HG02884 (cell line): ENCODE results near the gene LTF.
"Not testable (repeated sequence)": the region's sequence is repeated elsewhere in the genome, so short reads cannot be mapped to it uniquely, and the experiment has no call there.

Source experiments
- ATAC-seq: cut with Tn5 transposase; IDR thresholded peaks from one replicate; pipeline ENCODE4 v1.9.1; 2021; ENCODE audit warnings: mild to moderate bottlenecking, moderate library complexity; ENCODE audit not compliant: unreplicated experiment

The LTF gene

DNA sequence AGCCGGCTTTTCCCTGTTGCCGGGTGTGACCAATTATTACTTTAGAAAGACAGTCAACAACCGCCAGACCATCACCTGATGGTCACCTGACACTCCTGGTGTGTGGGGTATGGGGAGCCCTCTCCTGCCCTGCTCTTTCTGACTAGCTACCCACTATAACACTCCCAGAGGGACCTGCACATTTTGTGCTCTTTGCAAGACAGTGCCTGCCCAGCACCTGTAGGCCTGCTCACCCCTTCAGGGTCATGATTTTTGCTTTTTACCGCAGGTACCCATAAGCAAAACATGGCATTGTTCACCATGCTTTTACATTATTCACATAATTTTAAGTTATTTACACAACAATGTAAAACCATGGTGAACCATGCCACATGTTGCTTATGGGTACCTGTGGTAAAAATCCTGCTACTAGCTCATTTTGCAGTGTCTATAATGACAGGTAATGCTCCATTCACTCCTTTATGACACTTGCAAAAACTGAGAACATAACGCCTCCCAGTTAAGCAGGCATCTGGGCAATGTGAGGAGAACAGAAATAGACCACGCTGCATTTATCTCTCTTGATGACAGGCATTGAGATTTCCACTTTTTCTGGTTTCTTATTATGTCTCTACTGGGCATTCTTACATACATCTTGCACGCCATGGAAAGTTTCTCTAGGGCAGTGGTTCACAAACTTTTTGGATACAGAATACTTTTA lies 47.7 kb downstream of the LTF start:
- no peak for ATAC-seq

DNA sequence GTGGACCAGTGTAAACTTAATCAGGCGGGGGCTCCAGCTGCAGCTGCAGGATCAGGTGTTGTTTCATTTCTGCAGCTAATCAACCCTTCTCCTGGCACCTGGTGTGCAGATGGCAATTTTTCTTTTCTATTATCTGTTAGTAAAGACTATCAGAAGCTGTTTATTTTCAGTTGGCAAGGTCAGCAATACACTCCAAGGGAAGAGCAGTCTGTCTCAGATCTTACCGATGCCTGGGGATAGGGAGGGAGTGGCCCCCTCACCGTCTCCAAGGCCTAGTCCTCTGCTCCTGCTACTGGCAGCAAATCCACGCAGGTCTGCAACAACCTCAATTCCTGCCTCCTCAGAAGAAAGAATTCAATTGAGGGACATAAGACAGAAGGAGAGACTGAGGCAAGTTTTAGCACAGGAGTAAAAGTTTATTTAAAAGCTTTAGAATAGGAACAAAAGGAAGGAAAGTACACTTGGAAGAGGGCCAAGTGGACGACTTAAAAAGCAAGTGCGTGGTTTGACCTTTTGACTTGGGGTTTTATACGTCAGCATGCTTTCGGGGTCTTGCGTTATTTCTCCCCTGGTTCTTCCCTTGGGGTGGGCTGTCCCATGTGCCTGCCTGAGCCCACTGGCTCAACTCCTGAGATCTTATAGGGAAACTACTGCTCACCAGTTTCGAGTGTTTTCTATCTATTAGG lies 48.4 kb downstream of the LTF start:
- no peak for ATAC-seq

DNA sequence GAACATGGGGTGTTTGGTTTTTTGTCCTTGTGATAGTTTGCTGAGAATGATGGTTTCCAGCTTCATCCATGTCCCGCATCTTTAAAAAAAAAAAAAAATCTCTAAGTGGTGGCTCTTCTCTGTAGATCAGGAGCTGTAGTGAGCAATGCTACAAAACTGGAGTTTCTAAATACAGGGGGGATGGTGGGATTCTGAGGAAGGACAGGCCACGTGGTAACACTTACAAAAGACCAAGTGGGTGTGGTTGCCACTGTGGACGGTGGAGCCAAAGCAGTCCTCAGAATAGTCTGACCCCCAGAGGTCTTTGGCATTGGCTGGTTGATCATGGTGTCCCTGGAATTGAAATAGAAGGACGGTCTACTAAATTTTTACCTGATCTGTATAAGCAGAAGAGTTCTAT lies 50.0 kb downstream of the LTF start:
- ATAC-seq = no peak

DNA sequence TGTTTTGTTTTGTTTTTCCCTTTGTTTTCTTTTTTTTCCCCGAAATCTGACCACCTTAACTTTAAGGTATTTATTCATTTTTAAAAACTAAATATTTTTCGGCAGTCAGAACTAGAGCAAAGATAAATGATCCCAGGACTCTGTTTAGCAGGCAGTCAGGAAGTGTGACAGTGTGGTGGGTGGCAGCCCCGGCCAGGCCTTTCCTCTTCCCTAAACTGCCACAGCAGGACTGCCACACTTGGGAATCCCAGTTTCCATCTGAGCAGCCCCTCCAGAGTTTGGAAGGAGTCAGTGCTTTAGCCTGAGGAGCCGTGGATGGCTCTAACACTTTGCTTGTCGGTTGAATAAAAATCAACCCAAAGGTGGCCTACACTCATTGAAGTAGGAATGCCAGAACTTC lies 50.8 kb downstream of the LTF start:
- ATAC-seq = no peak

DNA sequence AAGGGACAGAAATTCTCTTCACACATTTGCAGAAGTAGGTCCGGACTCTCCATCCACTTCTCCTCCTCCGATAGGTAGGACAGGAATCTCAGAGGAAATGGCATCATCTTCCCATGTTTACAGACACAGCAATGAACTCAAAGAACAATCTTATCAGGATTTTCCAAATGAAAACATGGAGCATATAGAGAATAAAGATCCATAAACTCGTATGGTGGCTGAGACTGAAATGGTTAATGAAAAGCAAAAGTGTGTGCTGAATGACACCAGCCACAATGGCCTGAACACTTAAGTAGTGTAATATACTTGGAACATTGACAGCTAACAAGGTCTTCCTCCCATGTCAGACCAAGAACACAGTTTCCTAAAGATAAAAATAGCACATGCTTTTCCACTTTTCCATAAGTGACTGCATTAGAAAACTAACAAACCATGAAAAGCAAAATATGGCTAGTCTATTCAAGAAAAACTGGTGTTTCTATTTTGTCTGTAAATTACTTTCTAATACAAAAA lies 51.9 kb downstream of the LTF start:
- ATAC-seq = no peak

DNA sequence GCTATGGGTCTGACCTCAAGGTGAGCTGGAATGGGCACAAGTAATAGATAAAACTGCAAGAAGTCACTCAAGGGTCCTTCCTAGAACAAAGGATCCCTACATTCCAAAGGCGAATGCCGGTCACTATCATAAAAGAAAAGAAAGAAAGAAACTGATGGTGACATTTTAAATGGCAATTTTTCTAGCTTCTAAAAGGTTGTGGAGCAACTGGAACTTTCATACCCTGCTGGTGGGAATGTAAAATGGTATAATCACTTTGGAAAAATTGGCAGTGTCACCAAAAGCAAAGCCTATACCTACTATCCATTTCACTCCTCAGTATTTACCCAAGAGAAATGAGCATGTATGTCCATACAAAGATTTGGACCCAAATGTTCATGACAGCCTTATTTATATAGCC lies 53.4 kb downstream of the LTF start:
- ATAC-seq = no peak

DNA sequence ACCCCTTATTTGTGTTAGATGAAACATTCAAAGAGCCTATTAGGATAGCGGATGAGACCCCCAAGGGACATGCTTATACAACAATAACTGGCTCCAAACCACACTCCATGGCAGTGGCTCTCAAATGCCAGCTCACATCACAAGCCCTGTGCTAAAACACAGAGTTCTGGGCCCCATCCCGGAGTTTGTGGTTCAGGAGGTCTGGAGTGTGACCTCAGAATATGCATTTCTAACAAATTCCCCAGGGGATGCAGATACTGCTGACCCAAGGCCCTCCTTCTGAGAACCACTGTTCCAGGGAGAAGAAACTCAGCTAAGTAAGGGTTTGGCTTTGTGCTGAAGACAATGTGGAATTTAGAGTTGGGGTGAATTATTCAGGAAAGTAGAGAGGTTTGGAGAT lies 54.0 kb downstream of the LTF start:
- no peak for ATAC-seq

DNA sequence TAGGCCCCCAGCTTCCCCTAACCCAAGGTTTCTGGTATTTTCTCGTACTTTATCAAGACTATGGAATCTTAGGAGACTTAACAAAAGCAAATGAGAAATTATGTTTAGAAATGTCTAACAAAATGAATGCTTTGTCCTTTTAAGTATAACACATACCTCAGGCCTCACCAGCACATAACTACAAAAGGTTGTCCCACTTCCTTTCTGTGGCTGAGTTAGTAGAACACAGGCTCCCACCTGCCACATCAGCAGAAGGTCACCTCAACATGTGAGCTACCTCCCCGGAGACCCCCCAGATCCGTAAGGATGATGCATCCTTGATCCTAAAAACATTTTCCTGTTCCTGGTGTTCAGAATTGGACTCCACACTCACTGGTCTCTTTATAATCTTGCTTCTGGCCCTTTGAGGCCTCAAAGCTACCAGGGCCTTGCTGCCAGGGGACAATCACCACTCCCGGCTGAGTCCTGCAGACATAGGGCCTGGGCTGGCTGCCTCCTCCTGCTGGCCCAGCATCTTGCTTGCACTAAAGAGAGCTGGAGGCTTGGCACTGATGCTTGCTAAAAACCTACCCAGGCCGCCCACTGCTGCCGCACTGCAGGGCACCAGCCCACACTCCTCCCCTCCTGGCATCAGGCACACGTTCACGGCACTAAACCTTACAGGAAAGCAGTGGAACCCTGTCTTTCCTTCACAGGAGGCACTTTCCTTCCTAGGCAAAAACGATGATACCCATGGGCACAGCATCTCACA lies 54.8 kb downstream of the LTF start:
- ATAC-seq = no peak

DNA sequence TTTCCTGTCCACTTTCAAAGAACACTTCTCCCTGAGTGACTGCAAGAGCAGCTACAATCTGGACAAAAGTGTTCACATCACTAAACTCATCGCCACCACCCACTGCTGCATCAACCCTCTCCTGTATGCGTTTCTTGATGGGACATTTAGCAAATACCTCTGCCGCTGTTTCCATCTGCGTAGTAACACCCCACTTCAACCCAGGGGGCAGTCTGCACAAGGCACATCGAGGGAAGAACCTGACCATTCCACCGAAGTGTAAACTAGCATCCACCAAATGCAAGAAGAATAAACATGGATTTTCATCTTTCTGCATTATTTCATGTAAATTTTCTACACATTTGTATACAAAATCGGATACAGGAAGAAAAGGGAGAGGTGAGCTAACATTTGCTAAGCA lies 55.9 kb downstream of the LTF start:
- ATAC-seq = no peak

DNA sequence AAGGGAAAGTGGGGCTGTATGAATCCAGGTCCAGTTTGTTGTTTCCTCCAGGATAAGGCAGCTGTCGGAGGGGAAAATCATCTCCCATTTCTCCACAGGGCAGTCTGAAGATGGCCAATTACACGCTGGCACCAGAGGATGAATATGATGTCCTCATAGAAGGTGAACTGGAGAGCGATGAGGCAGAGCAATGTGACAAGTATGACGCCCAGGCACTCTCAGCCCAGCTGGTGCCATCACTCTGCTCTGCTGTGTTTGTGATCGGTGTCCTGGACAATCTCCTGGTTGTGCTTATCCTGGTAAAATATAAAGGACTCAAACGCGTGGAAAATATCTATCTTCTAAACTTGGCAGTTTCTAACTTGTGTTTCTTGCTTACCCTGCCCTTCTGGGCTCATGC lies 56.7 kb downstream of the LTF start:
- no peak for ATAC-seq

DNA sequence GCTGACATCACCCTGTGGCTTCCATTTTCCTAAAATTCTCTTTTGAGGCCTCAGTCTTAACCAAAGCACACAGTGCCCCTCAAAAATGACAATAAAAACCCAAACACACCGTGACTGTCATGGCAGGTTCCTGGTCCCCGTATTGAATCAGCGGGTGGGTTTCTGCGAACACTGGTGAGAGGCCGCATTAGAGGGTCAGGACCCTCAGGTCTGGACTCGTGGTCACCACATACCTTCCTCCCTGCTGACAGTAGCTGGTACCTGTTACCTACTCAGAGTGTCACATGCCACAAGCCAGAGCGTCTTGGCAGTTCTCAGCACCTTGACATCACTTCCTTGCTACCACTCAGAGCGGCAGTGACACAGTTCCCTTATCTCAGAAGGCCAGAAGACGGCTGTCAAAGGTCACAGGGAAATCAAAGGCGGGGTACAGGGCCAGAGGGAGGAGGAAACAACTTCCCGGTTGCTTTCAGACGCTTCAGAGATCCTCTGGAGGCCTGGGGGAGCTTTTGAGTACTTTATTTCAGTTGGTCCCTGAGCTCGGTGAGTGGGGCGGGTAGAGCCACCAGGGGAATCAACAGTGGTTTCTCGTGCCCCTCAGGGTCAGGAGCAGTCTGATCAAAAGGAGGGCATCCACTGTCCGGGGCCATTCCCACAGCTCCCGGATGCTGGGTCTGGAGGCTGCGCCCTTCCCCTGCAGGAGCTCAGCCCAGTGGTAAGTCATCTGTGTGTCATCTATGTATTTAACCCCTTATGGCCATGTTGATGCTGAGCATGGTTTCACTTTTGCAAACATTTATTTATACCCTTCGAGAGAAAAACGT lies 57.7 kb downstream of the LTF start, which contains the start of the genes CCR5AS and CCRL2:
TSS of gene CCR5AS (minus strand) at position 279 of the 824 bp plus-strand sequence.
TSS of gene CCRL2 (plus strand) at position 472 of the 824 bp plus-strand sequence. CDS start 821 bp downstream, outside the sequence.
- no peak for ATAC-seq

DNA sequence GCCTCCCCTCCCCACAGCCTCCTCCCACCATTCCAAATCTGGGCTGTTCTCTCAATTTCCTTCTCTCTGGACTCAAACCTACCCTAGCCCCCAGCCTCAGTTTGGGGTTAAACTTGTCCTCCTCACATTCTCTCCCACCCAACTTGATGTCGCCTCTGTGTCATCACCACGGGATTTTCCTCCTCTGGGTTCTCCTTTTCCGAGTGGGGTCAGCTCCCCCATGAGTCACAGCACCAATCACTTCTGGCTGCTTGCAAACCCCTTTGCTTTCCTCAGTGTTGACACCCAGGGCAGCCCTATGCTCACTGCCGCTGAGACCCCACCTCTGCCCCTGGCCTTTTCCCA lies 58.3 kb downstream of the LTF start:
- no peak for ATAC-seq

DNA sequence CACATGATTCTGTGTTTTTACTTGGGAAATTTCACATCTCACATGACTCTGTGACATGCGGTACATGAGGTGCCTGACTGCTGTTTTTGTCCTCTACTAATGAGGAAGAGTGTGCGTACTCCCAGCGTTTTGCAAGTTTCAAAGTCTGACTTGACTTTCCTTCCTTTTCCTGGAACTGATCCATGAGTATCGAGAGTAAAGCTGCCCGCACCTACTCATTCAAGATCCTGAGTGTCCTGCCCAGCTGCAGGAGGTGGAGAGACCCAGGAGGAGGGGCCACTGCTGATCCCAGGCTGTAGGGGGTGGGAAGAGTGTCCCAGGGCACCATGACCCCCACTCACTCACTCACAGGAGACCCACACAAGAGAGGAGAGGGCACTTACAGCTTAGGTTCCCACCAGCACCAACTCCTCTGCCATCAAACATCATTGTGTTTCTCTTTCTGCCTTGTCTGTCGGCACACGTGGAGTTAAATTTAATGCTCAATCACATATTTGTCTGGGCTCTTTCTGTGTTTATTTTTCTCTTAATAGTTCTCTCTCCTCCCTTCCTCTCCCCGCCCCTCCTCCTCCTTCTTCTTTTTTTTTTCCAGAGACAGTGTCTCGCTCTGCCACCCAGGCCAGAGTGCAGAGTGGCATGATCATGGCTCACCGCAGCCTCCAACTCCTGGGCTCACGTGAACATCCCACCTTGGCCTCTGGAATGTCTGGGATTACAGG lies 59.2 kb downstream of the LTF start:
- no peak for ATAC-seq

DNA sequence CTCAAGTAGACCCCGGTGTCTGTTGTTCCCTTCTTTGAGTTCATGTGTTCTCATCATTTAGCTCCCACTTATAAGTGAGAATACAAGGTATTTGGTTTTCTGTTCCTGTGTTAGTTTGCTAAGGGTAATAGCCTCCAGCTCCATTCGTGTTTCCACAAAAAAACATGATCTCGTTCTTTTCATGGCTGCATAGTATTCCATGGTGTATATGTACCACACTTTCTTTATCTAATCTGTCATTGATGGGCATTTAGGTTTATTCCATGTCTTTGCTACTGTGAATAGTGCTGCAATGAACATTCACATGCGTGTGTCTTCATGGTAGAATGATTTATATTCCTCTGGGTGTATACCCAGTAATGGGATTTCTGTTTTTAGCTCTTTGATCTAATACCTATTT lies 61.8 kb downstream of the LTF start:
- ATAC-seq = not testable (repeated sequence)

DNA sequence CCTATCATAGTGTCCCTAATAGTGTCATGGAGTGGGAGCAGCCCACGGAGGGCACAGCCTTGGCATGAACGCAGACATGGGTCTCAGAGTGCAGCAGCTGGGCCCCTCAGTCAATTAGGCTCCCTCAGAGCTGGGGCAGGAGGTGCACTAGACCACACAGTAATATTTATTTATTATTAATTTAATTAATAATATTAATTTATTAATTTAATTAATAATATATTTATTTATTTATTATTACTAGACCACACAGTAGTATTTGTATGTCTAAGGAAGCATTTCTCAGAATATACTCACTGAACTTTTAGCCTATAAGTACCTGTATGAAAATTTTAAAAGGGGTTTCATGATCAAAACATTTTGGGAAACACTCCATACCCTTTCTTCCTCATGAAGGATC lies 63.1 kb downstream of the LTF start:
- no peak for ATAC-seq

DNA sequence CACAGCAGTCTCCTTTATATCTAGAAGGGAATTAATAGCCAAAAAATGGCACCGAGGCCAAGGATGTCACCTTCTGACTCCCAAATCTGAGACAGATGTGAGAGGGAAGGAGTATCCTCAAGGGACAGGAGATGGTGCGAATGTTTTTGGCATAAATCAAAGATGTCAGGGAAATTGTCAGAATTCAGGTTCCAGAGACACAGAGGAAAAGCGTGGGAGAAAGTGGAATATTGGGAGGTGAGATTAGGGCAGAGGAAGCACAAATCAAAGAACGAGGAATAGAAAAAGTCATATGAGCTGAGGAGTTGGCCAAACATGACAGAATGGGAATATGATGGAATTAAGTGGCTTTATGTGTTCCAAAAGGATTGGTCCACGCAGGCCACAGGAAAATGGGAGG lies 63.9 kb downstream of the LTF start:
- ATAC-seq = no peak

DNA sequence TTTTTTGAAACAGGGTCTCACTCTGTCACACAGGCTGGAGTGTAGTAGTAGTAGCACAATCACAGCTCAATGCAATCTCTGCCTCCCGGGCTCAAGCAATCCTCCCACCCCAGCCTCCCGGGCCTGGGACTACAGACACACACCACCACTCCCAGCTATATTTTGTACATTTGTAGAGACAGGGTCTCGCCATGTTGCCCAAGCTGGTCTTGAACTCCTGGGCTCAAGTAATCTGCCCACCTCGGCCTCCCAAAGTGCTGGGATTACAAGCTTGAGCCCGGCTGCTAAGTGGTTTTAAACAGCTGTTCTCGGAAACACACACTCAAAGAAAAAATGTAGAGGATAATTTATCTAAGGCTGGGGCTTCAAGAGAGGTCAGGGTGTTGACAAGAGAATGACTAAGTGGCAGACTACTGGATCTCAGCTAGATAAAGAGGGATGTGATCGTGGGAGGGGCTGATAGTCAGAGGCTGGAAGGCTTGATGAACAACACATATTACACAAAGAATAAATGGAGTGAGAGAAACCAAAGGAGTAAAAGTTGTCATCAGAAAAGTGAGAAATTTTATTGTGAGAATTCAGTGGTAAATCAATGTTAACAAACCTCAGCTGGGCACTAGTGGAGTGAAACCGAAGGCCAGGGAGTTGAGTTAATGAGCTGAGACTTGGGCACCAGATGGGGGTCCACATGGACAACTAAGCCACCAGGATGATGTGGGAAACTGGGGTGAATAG lies 64.5 kb downstream of the LTF start:
- ATAC-seq = no peak

DNA sequence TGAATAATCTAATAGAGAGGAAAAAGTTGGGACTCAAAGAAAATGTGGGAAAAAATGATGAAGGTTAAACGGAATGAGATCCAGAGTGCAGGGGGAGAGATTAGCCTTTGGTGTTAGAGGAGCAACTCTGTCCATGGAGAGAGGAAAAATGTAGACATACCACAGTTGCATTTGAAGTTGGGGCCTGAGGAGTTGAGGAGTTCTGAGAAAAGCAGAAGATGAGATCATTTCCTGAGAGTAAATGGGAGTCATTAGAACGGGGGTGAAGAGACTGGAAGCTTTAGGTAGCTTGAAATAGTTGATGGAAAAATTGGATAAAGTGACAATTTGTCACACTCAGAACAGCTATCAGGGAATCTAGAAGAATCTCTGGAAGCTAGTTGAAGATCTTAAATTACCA lies 65.1 kb downstream of the LTF start:
- ATAC-seq = no peak

DNA sequence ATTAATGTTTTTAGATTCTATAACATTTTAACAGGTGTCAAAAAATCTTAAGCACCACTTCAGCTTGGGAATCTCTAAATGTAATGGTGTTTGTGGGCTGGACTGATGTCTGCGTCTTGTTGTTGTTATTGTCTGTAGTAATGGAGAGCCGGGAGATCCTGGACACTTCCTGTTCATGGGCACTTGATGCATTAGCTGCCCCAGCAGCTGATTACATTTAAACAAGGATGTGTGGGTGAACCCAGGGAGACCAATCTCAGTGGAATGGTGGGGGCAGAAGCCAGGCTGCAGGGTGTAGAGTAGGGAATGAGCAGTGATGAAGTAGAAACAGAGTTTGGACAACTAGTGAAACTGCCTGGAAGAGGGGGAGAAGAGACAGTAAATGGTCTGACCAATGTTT lies 65.6 kb downstream of the LTF start:
- no peak for ATAC-seq
